SU-DHL-6 (cell line): ENCODE measurements around the gene CNN3.

Source experiments
- H2AFZ ChIP-seq: fragments of 200-600 bp; sonication (generic); 2 replicates; pipeline ENCODE4 v1.6.1; 2014; ENCODE audit warnings: low read depth, mild to moderate bottlenecking, moderate library complexity, mixed read lengths, antibody characterized with exemption, low read length; ENCODE audit not compliant: severe bottlenecking
- H3F3A ChIP-seq: fragments of 200-600 bp; shearing (Covaris generic); 2 replicates; pipeline ENCODE4 v1.6.0; 2016; ENCODE audit warnings: antibody characterized with exemption, mild to moderate bottlenecking; ENCODE audit not compliant: insufficient read depth
- H3K27ac ChIP-seq: fragments of 200-600 bp; sonication (generic); 2 replicates; pipeline ENCODE4 v1.5.1; 2016; ENCODE audit warnings: low read depth, mild to moderate bottlenecking, low read length, moderate library complexity, mixed read lengths
- H3K27me3 ChIP-seq: fragments of 200-600 bp; sonication (generic), shearing (Covaris generic); 2 replicates; pipeline ENCODE4 v1.6.0; 2014; ENCODE audit warnings: mild to moderate bottlenecking, low read length
- H3K36me3 ChIP-seq: fragments of 200-600 bp; sonication (generic); 2 replicates; pipeline ENCODE4 v1.6.1; 2014; ENCODE audit warnings: mild to moderate bottlenecking, low read length, mixed read lengths
- H3K4me2 ChIP-seq: fragments of 300-600, 200-600 bp; shearing (Covaris generic), sonication (generic); 2 replicates; pipeline ENCODE4 v1.6.0; 2014; ENCODE audit warnings: low read length, low read depth, mild to moderate bottlenecking; ENCODE audit not compliant: poor library complexity, severe bottlenecking
- H3K4me3 ChIP-seq: fragments of 200-600 bp; sonication (generic); 2 replicates; pipeline ENCODE4 v1.5.1; 2014; ENCODE audit warnings: antibody characterized with exemption, low read length, mild to moderate bottlenecking, mixed read lengths; ENCODE audit not compliant: insufficient read depth, poor library complexity, severe bottlenecking
- H3K79me2 ChIP-seq: fragments of 200-600 bp; sonication (generic); 2 replicates; pipeline ENCODE4 v1.6.1; 2014; ENCODE audit warnings: mild to moderate bottlenecking, low read length, moderate library complexity; ENCODE audit not compliant: insufficient read depth
- H3K9ac ChIP-seq: fragments of 200-600 bp; sonication (generic); 2 replicates; pipeline ENCODE4 v1.7.0; 2014; ENCODE audit warnings: mild to moderate bottlenecking, low read length
- H3K9me2 ChIP-seq: fragments of 200-600 bp; sonication (generic); replicated peaks from 2 replicates; pipeline ENCODE4 v1.6.1; 2014; ENCODE audit warnings: low read length; ENCODE audit not compliant: insufficient read depth
- H3K9me3 ChIP-seq: fragments of 200-600 bp; sonication (generic); 2 replicates; pipeline ENCODE4 v1.6.1; 2014; ENCODE audit warnings: low read length, mixed read lengths; ENCODE audit not compliant: insufficient read depth
- H4K20me1 ChIP-seq: fragments of 200-600 bp; sonication (generic); 2 replicates; pipeline ENCODE4 v1.6.1; 2014; ENCODE audit warnings: low read depth, mild to moderate bottlenecking, antibody characterized with exemption, low read length, moderate library complexity, mixed read lengths
- CTCF ChIP-seq: fragments of 200-600 bp; sonication (generic); IDR thresholded peaks from one replicate; pipeline ENCODE4 v1.5.1; 2017; ENCODE audit warnings: antibody characterized with exemption, mild to moderate bottlenecking, low read length, moderate library complexity; ENCODE audit not compliant: insufficient read depth, poor library complexity, severe bottlenecking
- EZH2phosphoT487 ChIP-seq: fragments of 200-600 bp; sonication (generic), shearing (Covaris generic); conservative IDR thresholded peaks from 2 replicates; pipeline ENCODE4 v1.6.1; 2018; ENCODE audit warnings: mild to moderate bottlenecking, antibody characterized with exemption, low read length, moderate library complexity, mixed read lengths

The CNN3 gene

GRCh38 chr1:94886361-94886760 lies 40.5 kb downstream of the CNN3 start:
- Histone ChIP-seq H3F3A (no peaks in the 10 kb centered on the region), H3K4me3 (no peak overlapping the region), H3K27me3 (no peaks in the 10 kb centered on the region), H3K36me3 (no peaks in the 10 kb centered on the region), H3K9ac (no peak overlapping the region), H3K9me2 (no peaks in the 10 kb centered on the region), H3K4me2 (no peak overlapping the region), H3K9me3 (no peaks in the 10 kb centered on the region), H3K79me2 (no peaks in the 10 kb centered on the region), H4K20me1 (no peaks in the 10 kb centered on the region), H3K27ac (no peak overlapping the region), H2AFZ (no peak overlapping the region)
- TF ChIP-seq EZH2phosphoT487 (no peak), CTCF (no peak)

- no peak overlapping the region for H3K27ac ChIP-seq
- H3K79me2 ChIP-seq: no peaks in the 10 kb centered on the region
- TF ChIP-seq EZH2phosphoT487: no peak
- TF ChIP-seq CTCF: no peak
- no peaks in the 10 kb centered on the region for H3K27me3 ChIP-seq
- H3K9me2 ChIP-seq: no peaks in the 10 kb centered on the region
- H3K9ac ChIP-seq: no peak overlapping the region
- H2AFZ ChIP-seq: no peak overlapping the region
- no peaks in the 10 kb centered on the region for H4K20me1 ChIP-seq
- no peaks in the 10 kb centered on the region for H3K9me3 ChIP-seq
- no peak overlapping the region for H3K4me2 ChIP-seq
- no peak overlapping the region for H3K4me3 ChIP-seq
- H3F3A ChIP-seq: no peaks in the 10 kb centered on the region
- H3K36me3 ChIP-seq: no peaks in the 10 kb centered on the region
Measured at GRCh38 chr1:94884507-94884906, 42.4 kb downstream of the CNN3 start.

- Histone ChIP-seq H3K4me2 (no peak overlapping the region), H3K9ac (no peak overlapping the region), H3K27ac (no peak overlapping the region), H3K27me3 (no peaks in the 10 kb centered on the region), H3K4me3 (no peak overlapping the region), H3K36me3 (no peaks in the 10 kb centered on the region), H3K9me3 (no peaks in the 10 kb centered on the region), H2AFZ (no peak overlapping the region), H3K9me2 (no peaks in the 10 kb centered on the region), H3F3A (no peaks in the 10 kb centered on the region), H4K20me1 (no peaks in the 10 kb centered on the region), H3K79me2 (no peaks in the 10 kb centered on the region)
- TF ChIP-seq CTCF: no peak
- no peak for TF ChIP-seq EZH2phosphoT487
Measured at GRCh38 chr1:94884106-94884505, 42.8 kb downstream of the CNN3 start.
